GM21360 (cell line): ENCODE measurements around the gene FAT3.

Experiments used
- ATAC-seq: cut with Tn5 transposase; IDR thresholded peaks from one replicate; pipeline ENCODE4 v1.9.1; 2021; ENCODE audit warnings: mild to moderate bottlenecking, moderate library complexity; ENCODE audit not compliant: unreplicated experiment

FAT3 gene

DNA sequence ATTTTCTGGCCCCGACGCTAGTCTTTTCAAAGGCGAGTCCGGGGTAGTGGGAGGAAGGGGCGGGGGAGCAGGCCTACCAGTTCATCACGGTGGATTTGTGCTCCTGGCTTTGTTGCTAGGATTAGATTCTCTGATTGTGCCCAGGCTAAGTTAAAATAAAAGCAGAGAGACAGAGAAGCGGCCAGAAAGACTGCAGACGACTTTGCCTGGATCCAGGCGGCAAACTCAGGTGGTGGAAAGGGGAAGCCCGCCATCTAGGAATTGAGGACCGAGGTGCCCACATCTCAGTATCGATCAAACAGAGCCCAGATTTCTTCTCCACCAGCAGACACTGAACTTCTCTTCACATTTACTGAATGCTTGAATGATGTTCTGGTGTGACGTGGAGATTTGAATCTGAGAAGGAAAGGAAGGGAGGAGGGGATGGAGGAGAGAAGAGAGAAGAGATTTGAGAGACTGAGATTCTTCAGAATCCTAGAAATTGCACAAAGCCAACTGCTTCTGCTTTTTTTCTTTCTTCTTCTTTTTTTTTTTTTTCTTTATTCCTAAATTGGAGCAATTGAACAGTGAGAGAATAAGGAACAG lies 2.7 kb downstream of the FAT3 start:
- ATAC-seq: no peak

DNA sequence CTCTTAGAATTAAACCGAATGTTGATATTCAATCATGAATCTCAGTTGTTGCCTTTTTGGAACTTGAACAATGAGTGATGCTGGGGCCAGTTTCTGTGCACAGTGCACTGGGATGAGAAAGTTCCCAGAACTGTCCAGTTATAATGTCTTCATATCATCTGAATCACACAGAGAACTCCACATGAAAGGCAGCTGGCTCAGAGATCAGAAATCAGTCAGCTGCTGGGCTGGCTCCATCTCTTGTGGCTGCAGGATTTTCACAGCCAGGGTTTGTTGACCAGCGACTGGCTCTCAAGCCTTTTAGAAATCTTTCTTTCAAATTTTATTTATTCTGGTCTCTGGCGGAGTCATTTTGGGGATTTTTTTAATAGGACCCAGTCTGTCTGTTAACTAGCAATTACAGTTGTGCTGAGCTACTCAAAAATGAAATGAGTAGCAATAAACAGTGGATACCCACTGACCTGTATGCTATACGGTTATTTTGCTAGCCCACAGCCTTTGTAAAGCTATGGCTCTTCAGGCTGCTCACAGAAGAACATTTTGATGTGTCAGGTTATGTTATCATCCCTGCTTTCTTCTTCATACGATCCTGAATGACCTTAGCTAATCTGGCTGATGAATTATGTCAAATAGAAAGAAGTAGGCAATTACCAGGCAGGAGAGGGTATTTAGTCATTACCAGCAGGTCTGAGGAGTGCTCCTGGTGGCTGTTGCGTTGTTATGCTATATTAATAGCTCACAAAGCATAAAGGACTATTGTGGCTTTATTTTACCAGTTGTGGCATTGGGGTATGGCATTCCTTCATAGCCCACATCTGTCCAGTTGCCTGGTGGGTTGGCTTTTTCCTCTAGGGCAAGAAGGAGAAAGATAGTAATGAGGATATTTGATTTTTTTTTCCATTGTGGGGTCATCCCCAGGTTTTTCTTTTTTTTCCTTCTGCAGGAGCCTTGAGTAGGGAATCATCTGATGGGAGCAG lies 3.6 kb downstream of the FAT3 start:
- ATAC-seq: no peak

DNA sequence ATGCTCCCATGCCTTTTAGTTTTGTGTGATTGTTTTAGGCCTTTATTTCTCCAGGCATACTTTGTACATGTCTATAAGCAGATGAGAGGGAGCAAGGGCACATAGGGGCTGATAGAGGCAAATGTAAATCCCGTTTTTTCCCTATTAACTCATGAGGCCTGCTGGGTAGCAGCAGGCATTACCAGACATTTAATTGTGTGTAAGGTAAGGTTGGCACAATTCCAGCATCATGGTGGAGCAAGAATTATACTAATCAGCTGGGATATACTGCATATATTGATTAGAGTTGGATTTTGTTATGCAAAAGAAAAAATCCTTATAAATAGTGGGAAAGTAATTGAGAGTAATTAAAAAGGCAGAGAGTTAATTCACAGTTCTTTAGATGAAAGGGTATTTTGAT lies 12.2 kb downstream of the FAT3 start:
- no peak for ATAC-seq

DNA sequence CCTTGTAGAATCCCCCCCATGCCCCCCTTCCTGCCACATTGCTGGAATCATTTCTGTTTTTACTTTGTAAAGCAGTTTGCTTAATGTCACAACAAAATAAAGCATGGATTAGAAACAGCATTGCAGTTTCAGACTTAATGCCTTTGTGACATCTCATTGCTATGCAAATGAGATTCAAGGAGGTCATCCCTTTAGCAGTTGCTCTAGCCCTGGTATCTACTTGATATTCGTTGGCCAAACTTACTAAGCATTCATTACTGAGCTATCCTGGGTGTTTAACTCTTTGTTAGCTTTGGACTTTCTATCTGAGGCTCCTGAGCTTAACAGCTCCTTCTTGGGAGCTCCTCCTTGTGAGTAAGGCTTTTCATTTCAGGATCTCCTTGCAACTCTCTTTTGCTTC lies 16.3 kb downstream of the FAT3 start:
- ATAC-seq: no peak

DNA sequence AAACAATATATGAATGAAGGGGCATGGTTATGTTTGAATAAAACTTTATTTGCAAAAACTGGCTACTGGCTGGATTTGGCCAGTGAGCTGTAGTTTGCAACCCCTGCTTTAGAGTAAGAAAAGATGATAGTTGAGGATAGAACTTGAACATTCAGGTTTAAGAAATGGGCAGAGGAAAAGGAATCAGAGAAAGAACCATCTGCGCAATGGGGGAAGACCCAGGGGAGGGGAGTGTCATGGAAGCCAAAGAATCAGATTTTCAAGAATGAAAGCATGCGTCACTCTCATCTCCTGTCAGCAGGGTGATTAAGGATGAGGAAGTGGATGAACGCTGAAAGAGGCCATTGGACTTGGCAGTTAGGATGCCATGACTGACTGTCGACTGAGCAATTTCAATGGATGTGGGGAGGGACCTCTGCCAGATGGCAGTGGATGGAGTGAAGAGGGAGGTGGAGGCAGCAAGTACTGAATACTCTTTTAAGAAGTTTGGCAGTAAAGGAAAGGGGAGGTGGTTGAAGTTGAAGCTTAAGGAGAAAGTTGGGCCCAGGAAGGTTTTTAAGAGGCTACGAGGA lies 21.2 kb downstream of the FAT3 start:
- no peak for ATAC-seq

DNA sequence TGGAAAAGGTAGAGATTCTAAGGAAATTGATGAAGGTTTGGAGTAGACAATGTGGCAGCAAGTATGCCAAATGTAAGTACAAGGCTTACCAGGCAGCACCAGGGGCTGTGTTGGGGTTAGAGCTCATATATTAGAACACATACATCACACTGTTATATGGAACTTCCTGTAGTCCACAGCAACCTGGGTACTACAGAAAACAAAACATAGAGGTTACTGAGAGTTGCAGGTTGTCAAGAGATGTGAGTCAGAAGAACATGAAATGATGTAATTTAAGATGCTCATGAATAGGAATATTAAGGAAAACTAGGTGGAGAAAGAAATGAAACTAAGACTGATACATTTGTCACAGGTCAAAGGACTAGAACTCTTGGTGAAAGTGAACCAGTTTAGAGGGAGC lies 22.0 kb downstream of the FAT3 start:
- ATAC-seq: no peak

DNA sequence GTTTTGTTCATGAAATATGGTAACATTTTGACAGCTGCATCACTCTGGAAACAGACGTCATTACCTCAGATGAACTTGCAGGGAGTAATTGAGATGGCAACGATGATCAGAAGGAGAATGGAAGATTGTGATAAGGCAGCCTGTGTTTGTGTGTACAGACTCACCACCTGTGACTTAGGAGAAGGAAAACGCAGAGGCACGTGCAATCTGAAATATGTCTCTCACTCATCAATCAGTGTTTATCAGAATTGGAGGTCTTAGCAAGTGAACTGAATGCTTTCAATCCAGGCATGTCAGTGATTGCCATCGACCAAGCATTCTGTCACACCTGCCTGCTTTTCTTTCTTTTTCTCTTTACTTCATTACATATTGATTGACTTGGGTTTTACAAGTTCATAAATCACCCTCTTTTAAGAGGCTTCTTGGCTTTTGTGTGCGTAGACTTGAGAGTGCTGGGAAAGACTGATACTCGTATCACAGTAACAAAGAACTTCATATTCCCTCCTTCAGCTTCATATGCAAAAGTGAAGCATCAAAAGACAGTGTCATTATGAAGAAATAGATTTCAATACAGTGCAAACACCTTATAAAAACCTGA lies 24.6 kb downstream of the FAT3 start:
- no peak for ATAC-seq

DNA sequence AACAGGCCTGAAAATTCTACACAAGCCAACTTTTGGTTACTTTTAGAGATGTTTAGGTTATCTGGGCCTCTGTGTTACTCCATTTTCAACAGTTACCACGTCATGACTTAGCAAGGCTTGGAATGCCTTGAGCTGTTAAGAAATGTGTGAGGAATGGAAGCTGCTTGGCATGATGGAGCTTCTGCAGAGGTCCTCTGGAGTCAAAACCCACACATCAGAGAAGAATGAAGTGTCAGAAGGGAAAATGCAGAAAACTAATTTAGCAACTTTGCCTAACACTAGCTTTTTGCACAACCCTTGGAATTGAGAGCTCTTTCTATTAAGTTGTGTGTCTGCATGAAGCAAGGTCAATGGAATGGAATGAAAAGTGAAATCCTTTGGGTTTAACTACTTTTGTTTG lies 27.4 kb downstream of the FAT3 start:
- no peak for ATAC-seq

DNA sequence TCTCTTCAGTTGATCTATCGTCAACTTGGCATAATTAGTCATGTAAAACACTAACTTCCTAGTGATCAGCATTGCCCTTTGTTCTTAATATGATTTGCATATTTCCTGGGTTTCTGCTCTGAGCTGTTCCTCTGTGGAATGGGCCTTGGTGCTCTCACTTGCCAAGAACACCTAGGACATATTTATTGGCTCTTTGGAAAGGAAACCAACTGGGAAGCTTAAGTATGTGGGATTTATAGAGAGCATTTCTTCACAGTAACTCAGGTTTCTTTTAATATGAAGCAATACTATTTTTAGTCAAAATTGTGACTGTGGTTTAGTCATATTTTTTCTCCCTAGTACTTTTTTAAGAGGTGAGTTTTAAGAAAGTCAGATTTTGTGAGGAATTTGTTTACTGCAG lies 28.8 kb downstream of the FAT3 start:
- ATAC-seq: no peak

DNA sequence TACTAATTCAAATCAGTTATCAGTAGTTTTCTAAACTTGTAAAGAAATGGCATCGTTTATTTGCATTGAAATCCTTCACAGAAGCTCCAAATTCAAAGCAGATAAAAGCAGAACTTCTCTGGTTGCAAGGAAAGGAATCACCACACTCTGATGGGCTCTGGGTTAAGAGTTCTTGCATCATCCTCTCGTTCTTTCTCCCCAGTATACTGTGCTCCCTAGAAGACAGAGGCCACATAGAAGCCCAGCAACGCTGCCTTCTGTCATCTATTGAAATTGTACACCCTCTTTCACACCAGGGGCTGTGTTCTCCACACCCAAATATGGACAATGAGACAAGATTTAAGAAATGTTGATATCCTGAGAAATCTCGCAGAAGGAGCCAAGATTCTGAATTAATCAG lies 29.3 kb downstream of the FAT3 start:
- no peak for ATAC-seq

DNA sequence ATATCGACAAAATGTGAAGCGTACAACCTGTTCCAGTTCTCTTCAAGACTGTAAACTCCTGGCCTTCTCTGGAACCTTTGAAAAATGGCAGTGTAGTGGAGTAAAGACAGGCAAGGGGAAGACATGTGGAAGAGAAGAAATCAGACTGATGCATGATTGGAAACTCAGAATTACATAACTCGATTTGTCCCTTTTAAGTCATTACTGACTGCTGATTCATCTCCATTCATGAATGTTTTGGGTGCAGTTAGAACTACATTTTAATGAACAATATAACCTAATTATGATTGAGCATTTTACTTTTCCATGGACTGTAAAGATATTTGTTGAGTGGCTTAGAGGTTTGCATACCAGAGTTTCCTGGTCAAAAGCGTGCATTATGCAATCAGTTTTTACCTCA lies 32.9 kb downstream of the FAT3 start:
- ATAC-seq: no peak

DNA sequence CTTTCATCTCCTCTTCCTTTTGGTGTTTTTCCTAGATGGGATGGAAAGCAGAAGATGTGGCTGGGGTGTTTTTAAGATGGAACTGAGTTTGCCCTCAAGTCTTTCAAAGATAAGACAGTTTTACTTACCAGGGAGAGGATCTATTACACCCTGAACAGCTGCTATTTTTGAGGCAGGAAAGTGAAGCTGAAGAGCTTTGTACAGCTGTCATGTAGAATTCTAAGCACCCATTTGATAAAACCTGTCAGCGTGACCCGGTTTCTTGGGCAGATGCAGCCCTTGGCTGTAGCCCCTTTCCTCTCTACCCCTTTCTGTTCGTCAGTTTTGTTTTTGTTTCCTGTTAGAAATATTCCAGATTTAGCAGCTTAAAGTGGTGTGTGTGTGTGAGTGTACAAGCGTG lies 35.2 kb downstream of the FAT3 start:
- no peak for ATAC-seq

DNA sequence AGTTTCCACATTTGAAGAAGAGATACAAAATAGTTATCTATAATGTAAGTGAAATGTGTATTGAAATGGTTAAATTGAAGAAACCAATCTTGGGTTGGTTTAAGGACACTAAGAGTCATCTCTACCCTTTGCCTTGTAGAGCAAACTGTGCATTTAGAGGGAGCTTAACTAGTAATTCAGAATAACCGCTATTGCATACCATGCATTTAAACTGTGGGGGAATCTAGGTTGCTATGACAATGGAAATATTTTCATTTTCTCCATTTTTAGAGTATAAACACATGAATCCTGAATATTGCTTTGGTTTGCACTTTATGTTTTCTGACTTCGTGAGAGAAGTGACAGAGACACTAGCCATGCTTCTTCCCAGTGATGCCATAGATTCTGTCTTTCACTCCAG lies 39.7 kb downstream of the FAT3 start:
- no peak for ATAC-seq

DNA sequence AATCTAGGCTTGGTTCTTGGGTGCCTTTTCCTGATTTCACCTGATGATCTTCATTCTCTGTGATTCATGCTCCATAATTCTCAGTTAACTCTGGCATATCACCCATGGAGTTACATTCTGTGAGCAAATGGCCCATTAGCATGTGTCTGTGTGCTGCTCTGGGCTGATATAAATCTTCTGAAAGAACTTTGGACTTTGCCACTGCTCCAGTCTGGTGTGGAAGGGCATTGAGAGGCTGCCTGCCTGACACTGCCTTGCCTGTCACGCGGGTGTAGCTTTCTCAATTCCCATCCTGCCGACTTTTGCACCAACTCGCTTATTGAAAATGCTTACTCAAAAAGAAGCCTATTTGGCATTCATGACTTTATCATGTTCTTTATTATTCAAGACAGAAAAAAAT lies 42.2 kb downstream of the FAT3 start:
- no peak for ATAC-seq

DNA sequence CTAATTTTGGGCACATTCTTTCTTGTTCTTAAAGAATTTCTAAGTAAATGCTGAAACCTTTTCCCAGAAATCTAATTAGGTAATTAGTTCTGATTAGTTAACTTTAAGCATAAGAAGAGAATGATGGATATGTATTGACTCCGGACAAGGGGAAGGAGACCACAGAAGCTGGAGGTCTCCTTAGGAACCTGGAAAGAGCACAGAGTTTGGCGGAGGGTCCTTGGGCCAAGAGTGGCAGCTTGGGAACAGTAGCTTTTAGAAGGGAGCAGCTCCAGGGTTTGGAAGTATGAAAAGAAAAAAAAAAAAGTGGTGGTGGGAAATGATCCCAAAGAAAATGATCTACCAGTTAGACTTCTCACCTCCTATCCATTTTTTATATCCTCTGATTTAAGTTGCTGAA lies 42.7 kb downstream of the FAT3 start:
- ATAC-seq: no peak

DNA sequence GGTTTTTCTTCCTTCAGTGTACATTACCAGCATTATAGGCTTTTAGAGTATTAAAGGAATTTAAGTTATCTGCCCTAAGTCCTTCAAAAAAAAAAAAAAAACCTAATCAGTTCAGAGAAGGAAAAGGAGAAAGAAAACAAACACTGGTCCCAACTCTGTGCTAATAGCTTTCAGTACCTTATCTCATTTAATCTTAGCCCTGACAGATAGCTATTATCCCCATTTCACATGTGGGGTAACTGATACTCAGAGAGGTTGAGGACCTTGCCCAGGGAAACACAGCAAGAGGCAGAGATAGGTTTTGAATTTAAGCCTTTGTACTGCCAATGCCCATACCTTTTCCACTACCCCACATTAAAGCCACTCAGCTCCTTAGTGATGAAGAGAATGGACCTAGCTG lies 43.4 kb downstream of the FAT3 start:
- ATAC-seq: no peak

DNA sequence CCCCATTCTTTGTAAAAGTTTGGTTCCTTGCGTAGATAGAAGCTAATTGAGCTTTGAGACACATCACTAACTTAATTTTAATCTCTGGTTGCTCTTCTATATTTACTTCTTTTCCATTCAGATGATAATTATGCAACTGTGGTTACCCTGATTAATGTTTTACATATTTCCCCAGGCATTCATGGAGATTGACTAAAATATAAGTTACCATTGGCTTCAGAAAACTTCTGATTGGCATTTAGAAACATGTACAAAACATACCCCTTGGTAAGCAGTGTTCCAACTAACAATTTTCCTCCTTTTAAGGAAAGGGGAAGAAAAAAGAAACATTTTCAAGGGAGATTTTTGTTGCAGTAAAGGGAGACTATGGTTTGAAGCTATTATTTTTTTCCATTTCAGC lies 43.9 kb downstream of the FAT3 start:
- ATAC-seq: no peak

DNA sequence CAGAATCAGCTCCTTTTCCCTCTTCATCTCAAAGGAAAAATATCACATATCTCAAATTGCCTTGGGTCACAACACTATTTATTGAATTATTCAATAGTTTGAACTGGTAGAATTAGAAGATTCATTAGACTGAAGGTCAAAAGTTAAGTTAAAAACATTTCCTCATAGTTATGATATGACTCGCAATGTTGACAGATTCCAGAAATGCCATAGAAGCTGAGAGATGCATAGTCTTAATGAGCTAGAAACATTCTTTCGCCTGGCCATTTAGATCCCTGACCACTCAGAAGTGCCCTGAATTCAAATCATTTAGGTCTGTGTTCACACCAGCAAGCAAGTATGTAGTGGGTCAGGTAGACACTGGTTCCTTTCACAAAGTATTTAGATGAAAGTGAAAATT lies 44.4 kb downstream of the FAT3 start:
- no peak for ATAC-seq

DNA sequence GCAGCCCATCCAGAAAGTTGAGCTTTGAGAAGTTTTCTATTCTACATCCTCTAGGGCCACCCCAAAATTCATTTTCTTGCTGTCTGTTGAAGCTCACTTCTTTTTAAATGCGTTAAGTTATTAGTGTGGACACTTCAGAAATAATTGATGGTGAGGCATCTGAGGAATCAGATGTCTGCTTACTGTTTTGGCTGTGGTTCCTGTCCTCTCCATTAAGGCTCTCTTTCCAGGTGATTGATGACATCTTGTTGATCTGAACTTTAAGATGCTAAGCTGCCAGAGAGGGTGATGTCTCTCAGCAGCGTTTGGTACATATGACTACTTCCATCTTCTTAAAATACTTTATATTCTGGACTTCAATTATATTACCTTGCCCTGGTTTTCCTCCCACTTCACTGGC lies 45.2 kb downstream of the FAT3 start:
- no peak for ATAC-seq

DNA sequence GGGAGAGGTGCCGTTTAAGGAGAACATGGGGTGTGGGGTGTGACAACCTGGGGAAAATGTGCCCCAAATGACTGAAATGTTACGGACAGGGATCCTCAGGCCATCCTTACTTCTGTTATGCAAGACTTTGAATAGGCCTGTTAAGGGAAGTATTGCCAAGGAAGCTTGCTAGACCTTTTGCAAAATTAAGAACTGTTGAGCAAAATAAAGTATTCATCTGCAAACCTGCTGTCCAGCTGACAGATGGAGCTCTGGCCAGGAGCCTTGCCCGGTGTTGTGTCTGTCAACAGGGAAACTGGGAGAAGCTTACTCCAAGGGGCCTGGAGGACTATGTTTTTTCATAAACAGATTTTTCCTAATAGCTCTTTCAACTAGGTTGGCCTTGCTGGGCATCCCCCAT lies 48.0 kb downstream of the FAT3 start:
- no peak for ATAC-seq
